ENCODE data around the gene SLC29A1. TPM values are rescaled to one million over a fixed set of nuclear protein-coding genes. Genes with fewer than 3 reads are reported as not detected.
A peak's percentile ranks its signal among the peaks of the same experiment; 100 is the strongest.

The SLC29A1 gene
- total RNA-seq, 6 experiments from 2014 or later: 14.9 to 29.9 (median 26.8) TPM

DNA sequence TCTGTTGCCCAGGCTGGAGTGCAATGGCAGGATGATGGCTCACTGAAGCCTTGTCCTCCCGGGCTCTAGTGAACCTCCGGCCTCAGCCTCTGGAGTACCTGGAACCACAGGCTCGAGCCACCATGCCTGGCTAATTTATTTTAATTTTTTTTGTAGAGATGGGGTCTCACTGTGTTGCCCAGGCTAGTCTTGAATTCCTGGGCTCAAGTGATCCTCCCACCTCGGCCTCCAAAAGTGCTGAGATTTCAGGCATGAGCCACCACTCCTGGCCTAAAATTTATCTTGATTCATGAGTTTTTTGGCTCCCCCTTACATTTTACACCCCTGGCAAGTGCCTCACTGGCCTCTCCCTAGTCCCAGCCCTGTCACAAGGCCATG lies 2.5 kb upstream of the SLC29A1 start:
- Mint-ChIP-seq H3K4me1 (ENCODE audit: low read depth) (peaks cover 40% of the 10 kb centered on the region), H3K4me3 (peak overlapping the region; percentile 18; the same call in 1 of the 2 replicates), H3K27ac (peak overlapping the region; percentile 76), H3K36me3 (ENCODE audit: low read depth) (no peaks in the 10 kb centered on the region), H3K27me3 (ENCODE audit: insufficient read depth) (peaks cover 2% of the 10 kb centered on the region; the same call in 1 of the 2 replicates), H3K9me3 (no peaks in the 10 kb centered on the region)
- TF ChIP-seq, protein P1, sequence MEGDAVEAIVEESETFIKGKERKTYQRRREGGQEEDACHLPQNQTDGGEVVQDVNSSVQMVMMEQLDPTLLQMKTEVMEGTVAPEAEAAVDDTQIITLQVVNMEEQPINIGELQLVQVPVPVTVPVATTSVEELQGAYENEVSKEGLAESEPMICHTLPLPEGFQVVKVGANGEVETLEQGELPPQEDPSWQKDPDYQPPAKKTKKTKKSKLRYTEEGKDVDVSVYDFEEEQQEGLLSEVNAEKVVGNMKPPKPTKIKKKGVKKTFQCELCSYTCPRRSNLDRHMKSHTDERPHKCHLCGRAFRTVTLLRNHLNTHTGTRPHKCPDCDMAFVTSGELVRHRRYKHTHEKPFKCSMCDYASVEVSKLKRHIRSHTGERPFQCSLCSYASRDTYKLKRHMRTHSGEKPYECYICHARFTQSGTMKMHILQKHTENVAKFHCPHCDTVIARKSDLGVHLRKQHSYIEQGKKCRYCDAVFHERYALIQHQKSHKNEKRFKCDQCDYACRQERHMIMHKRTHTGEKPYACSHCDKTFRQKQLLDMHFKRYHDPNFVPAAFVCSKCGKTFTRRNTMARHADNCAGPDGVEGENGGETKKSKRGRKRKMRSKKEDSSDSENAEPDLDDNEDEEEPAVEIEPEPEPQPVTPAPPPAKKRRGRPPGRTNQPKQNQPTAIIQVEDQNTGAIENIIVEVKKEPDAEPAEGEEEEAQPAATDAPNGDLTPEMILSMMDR (IDR thresholded peaks at IDR 0.05): no peak
- DNase-seq: no peak

DNA sequence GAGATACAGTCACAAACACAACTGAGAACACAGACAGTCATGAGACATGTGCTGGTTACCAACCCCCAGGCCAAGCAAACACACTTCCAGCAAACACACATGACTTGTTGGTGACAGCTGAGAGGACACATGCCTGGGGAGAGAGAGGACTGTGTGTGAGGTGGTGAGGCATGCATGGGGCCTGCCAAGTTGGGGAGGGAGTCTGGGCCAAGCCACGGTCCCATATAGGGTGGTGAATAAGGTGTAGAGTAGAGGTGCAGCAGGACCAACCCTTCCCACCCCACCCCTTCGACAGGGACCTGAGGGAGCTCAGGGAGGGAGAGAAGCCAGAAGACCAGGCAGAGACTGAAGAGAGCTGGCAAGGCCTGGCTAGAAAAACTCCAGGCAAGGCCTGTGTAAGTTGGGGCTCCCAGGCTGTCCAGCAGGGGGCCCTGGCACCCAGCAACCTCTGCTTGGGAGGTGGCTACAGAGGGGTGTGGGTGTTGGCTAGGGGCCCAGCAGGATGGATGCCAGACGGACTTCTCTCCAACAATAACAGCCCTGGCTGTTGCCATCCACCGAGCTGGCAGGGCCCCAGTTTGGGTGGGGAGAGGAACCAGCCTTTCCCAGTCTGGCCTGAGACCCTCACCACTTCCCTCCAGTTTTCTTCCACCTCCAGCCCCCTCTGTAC lies 2.0 kb upstream of the SLC29A1 start:
- TF ChIP-seq, protein P1 (IDR thresholded peaks at IDR 0.05): peak; percentile 88
- Mint-ChIP-seq H3K36me3 (ENCODE audit: low read depth) (no peaks in the 10 kb centered on the region), H3K4me1 (ENCODE audit: low read depth) (peaks cover 40% of the 10 kb centered on the region), H3K4me3 (peak overlapping the region; percentile 18; the same call in 1 of the 2 replicates), H3K9me3 (no peaks in the 10 kb centered on the region), H3K27me3 (ENCODE audit: insufficient read depth) (peaks cover 2% of the 10 kb centered on the region; the same call in 1 of the 2 replicates), H3K27ac (peak overlapping the region; percentile 76)
- peak; percentile 75 for DNase-seq

DNA sequence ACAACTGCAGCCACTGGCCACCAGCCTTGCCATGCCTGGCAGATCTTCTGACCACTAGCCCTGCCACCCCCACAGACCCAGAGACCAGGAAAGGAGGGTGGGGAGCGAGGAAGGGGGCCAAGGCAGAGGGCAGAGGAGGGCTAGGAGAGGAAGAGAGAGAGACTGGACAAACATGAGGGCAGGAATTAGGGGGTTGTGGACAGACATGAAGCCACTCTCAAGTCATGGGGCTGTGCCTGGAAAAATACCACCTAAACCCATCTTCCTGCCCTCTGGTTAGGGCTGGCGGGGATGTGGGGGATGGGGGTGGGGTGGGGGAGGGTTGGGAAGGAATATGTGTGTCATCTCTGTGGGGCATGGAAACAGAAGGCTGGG lies 1.4 kb upstream of the SLC29A1 start:
- Mint-ChIP-seq H3K27me3 (ENCODE audit: insufficient read depth) (peaks cover 2% of the 10 kb centered on the region; the same call in 1 of the 2 replicates), H3K9me3 (no peaks in the 10 kb centered on the region), H3K27ac (peak overlapping the region; percentile 64), H3K36me3 (ENCODE audit: low read depth) (no peaks in the 10 kb centered on the region), H3K4me1 (ENCODE audit: low read depth) (peaks cover 40% of the 10 kb centered on the region), H3K4me3 (no peak overlapping the region; the same call in 1 of the 2 replicates)
- no peak for DNase-seq
- TF ChIP-seq, protein P1 (IDR thresholded peaks at IDR 0.05): no peak

DNA sequence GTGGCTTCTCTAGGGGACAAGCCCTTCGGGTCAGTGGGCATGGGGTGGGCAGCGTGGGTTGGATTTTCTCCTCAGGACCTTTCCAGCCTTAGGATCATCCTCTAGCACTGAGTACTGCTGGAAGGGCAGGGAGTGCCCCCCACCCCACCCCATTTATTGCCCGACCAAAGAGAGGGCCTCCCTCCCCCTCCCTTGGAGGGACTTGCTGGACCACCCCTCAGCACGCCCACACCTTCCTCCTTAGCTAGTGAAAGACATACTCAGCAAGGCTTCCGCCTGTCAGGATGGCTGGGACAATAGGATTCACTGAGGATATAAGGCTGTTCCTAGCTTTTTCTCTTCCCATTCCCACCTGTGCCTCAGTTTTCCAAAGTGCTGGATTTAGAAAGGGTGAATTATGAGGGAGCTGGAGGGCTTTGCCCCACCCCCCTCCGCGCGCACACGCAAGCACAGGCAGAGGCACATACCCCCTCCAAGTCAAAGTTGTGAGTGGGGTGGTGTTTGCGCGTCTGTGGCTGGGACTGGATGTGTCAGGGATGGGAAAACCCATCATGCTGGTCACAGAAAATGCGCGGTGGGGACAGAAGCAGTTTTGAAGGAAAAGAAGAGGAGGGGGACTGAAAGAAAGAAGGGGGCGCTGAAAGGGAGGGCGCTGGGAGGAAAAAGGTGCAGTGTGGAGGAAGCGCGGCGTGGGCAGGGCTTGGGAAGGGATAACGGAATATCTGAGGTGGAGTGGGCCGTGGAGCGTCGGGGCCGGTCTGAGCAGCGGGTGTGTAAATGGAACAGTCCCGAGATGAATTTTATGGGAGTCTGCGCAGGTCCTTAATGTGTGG lies 693 bp upstream of the SLC29A1 start:
- Mint-ChIP-seq H3K4me1 (ENCODE audit: low read depth) (peaks cover 44% of the 10 kb centered on the region), H3K36me3 (ENCODE audit: low read depth) (no peaks in the 10 kb centered on the region), H3K9me3 (no peaks in the 10 kb centered on the region), H3K27ac (peak overlapping the region; percentile 40; the same call in 1 of the 2 replicates), H3K27me3 (ENCODE audit: insufficient read depth) (no peaks in the 10 kb centered on the region; the same call in 1 of the 2 replicates), H3K4me3 (peak overlapping the region; percentile 86)
- no peak for DNase-seq
- TF ChIP-seq, protein P1 (IDR thresholded peaks at IDR 0.05): no peak

GRCh38 chr6:44224029-44224964 lies 902 bp downstream of the SLC29A1 start:
- peaks cover 44% of the 10 kb centered on the region for H3K4me1 Mint-ChIP-seq (ENCODE audit: low read depth)
- H3K27me3 Mint-ChIP-seq (ENCODE audit: insufficient read depth): no peaks in the 10 kb centered on the region
- TF ChIP-seq, protein P1 (IDR thresholded peaks at IDR 0.05): peak; percentile 40
- H3K36me3 Mint-ChIP-seq (ENCODE audit: low read depth): no peaks in the 10 kb centered on the region
- no peaks in the 10 kb centered on the region for H3K9me3 Mint-ChIP-seq
- H3K4me3 Mint-ChIP-seq: peak overlapping the region; percentile 87
- DNase-seq: peak; percentile 26
- peak overlapping the region; percentile 76 for H3K27ac Mint-ChIP-seq
